Adrenal gland (tissue), 5 donors: ENCODE results near the gene ADAMTS17.

Source experiments
- POLR2A ChIP-seq, 2 donors: fragments of 450-650 bp; IDR thresholded peaks; one replicate each; pipeline ENCODE4 v1.6.1; 2017; ENCODE audit warnings: antibody characterized with exemption in 2 of 2, mild to moderate bottlenecking in 2 of 2, moderate library complexity in 1 of 2
- TF ChIP-seq, protein P1 (sequence below), 6 experiments: fragments of 450-650 bp in 4 of 6; fragments of 200-600 bp in 2 of 6; sonication (generic) in 1 of 6; IDR thresholded peaks; 1 replicate in 5 of 6; 2 replicates in 1 of 6; pipeline versions ENCODE4 v1.5.1 to v1.8.0; 2016 to 2021; ENCODE audit warnings: antibody characterized with exemption in 6 of 6, mild to moderate bottlenecking in 2 of 6, moderate library complexity in 1 of 6
- donor health status: DM: no; HTN: no; CAD: no.

DNA sequence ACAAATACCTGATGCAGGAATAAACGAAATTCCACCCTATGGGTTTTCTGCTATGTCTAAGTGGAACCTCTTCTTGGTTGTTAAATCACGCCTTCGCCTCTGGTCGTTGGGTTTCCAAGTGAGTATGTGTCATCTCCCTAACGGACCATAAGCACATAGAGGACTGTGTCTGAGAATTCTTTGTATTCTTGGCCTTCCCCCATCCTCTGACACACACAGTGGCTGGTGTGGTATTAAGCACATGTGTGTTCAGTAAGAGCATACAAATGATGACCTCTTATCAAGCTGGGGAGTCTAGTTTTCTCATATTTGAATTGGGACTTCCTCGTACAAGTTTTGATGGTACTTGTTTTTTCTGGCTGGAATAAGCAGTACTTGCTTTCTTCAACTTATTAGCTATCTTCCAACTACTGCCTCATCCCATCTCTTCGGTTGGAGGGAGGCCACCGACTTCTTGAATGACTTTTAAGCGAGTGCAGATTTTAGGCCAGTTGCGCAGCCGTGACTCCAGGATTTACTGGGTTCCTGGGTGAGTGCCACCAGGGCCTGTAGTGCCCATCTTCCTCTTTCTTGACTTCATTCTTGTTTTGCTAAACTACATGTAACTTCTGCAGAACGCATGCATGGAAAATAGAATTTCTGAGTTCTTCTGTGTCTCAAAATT lies 240.2 kb downstream of the ADAMTS17 start:
- TF ChIP-seq, protein P1, sequence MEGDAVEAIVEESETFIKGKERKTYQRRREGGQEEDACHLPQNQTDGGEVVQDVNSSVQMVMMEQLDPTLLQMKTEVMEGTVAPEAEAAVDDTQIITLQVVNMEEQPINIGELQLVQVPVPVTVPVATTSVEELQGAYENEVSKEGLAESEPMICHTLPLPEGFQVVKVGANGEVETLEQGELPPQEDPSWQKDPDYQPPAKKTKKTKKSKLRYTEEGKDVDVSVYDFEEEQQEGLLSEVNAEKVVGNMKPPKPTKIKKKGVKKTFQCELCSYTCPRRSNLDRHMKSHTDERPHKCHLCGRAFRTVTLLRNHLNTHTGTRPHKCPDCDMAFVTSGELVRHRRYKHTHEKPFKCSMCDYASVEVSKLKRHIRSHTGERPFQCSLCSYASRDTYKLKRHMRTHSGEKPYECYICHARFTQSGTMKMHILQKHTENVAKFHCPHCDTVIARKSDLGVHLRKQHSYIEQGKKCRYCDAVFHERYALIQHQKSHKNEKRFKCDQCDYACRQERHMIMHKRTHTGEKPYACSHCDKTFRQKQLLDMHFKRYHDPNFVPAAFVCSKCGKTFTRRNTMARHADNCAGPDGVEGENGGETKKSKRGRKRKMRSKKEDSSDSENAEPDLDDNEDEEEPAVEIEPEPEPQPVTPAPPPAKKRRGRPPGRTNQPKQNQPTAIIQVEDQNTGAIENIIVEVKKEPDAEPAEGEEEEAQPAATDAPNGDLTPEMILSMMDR (IDR thresholded peaks at IDR 0.05), result no peak
- no peak for TF ChIP-seq POLR2A (IDR thresholded peaks at IDR 0.05)
